ENCODE measurements around the gene AMELX.

DNA sequence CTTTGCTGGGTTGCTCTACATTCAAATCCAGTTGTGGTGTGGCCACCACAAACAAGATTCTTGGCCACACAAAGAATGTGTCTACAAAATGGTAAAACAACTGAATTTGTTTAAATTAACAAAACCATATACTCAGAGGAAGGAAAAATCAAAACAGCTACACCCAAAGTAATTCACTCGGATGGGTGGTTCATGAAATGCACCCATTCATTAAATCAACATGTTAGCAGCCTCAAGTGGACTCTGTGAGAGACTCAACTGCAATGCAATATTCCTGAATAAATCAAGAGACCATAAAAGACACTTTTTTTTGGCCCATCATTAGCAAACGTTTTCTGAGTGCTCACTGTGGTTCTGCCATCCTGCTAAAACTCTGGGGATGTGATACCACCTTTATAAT lies 11.2 kb upstream of the AMELX start:
- TF ChIP-seq CTCF (IDR thresholded peaks at IDR 0.05) (no peak), POLR2AphosphoS5 (IDR thresholded peaks at IDR 0.05) (no peak), POLR2A (IDR thresholded peaks at IDR 0.05; ENCODE audit: low read depth) (no peak), EP300 (IDR thresholded peaks at IDR 0.05) (no peak)
